Right atrium auricular region (tissue), 2 donors: ENCODE measurements around the gene CCDC12. TPM values are rescaled to one million over a fixed set of nuclear protein-coding genes. Genes with fewer than 3 reads are reported as not detected.

ENCODE experiments used
- DNase-seq: peaks from one replicate; pipeline ENCODE4 v3.0.0-alpha.2; 2019; ENCODE audit warnings: low spot score
- H3K27ac ChIP-seq, 2 donors: fragments of 200-600 bp; sonication (generic); 1 replicate in 1 of 2; 2 replicates in 1 of 2; pipeline ENCODE4 v1.5.1; 2016 to 2019
- H3K27me3 ChIP-seq, 2 donors: fragments of 200-600 bp; sonication (generic); one replicate each; pipeline versions ENCODE4 v1.5.1 to v1.6.0; 2017 to 2019
- H3K36me3 ChIP-seq: fragments of 200-600 bp; sonication (generic); one replicate; pipeline ENCODE4 v1.5.1; 2016
- H3K4me1 ChIP-seq, 2 donors: fragments of 200-600 bp; sonication (generic); one replicate each; pipeline versions ENCODE4 v1.5.1 to v1.6.0; 2017 to 2019
- H3K4me3 ChIP-seq, 2 donors: fragments of 200-600 bp; sonication (generic); 1 replicate in 1 of 2; 2 replicates in 1 of 2; pipeline ENCODE4 v1.5.1; 2017 to 2019; ENCODE audit warnings: mild to moderate bottlenecking in 1 of 2, moderate library complexity in 1 of 2
- H3K9me3 ChIP-seq, 2 donors: fragments of 200-600 bp; sonication (generic); one replicate each; pipeline ENCODE4 v1.5.1; 2019
- total RNA-seq, 2 donors: library from RNA; depleted of rRNA; stranded (reverse); fragments of >200 nt; gene quantifications; one replicate each; pipeline ENCODE4 v1.1.0, GENCODE V29; 2016
- TF ChIP-seq, protein P1 (sequence below), 2 donors: fragments of 200-600 bp; sonication (generic); IDR thresholded peaks; one replicate each; pipeline ENCODE4 v1.5.1; 2019; ENCODE audit warnings: antibody characterized with exemption in 2 of 2

CCDC12 gene
- total RNA-seq, 2 donors from 2014 or later = 27.5 to 38.6 TPM

DNA sequence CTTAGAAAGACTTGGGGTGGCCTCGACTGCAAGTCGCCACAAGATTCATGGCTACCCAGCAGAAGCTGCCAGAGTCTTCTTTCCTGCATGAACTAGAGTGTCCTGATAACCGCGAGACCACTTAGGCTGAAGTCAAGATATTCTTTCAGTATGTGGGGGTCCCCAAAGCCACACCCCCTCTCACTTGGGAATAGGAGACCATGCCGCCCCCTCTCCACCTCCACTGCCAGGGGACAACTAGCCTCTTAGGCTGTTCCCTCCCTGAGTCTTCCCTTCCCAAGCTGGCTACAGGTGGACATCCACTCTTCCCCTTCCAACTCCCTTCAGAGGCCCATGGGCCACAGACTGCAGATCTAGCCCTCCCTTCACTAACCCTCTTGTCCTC is 1.3 kb upstream of the CCDC12 start:
- Histone ChIP-seq H3K4me3 (no peak overlapping the region), H3K27me3 (no peaks in the 10 kb centered on the region), H3K27ac (peak overlapping the region; percentile 89 to 92), H3K9me3 (no peaks in the 10 kb centered on the region), H3K36me3 (no peaks in the 10 kb centered on the region), H3K4me1 (peaks cover 0 to 64% of the 10 kb centered on the region in 2 donors)
- TF ChIP-seq, protein P1, sequence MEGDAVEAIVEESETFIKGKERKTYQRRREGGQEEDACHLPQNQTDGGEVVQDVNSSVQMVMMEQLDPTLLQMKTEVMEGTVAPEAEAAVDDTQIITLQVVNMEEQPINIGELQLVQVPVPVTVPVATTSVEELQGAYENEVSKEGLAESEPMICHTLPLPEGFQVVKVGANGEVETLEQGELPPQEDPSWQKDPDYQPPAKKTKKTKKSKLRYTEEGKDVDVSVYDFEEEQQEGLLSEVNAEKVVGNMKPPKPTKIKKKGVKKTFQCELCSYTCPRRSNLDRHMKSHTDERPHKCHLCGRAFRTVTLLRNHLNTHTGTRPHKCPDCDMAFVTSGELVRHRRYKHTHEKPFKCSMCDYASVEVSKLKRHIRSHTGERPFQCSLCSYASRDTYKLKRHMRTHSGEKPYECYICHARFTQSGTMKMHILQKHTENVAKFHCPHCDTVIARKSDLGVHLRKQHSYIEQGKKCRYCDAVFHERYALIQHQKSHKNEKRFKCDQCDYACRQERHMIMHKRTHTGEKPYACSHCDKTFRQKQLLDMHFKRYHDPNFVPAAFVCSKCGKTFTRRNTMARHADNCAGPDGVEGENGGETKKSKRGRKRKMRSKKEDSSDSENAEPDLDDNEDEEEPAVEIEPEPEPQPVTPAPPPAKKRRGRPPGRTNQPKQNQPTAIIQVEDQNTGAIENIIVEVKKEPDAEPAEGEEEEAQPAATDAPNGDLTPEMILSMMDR (IDR thresholded peaks at IDR 0.05) = no peak
- no peak for DNase-seq

DNA sequence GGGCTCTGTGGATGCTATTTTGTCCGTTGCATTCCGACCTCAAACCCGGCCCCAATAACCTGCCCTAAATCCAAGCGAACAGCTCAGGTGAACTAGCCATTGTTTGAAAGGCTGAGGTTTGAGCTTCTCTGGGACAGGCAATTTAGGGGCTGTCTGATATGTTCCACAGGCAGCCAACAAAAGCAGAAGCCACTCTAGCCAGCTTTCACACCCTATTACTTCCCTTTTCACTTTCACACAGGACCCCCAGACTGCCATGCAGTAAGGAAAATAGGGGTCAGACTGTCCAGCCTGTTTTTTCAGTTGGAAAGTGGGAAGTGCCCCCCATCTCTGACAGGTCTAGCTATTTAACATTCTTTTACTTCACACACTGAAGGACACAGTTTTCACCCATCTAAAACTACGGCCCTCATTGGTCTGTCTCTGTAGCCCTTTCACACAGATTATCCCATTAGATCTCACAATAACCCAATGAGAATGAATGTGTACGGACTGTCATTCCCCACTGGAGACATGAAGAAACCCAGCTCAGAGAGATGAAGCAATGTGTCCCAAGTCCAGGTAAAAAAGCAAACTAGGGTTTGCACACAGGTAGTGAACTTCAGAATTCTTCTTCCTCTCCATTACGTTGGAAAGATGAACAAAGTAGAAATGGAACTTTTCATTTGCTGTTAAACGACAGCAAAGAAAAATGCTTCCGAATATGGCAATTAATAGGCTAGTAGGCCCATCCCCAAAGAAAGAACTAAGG is 1.9 kb downstream of the CCDC12 start:
- Histone ChIP-seq H3K9me3 (no peaks in the 10 kb centered on the region), H3K27ac (no peak overlapping the region), H3K27me3 (no peaks in the 10 kb centered on the region), H3K4me1 (peaks cover 0 to 76% of the 10 kb centered on the region in 2 donors), H3K36me3 (no peaks in the 10 kb centered on the region), H3K4me3 (no peak overlapping the region)
- TF ChIP-seq, protein P1 (IDR thresholded peaks at IDR 0.05) = no peak
- DNase-seq = no peak

DNA sequence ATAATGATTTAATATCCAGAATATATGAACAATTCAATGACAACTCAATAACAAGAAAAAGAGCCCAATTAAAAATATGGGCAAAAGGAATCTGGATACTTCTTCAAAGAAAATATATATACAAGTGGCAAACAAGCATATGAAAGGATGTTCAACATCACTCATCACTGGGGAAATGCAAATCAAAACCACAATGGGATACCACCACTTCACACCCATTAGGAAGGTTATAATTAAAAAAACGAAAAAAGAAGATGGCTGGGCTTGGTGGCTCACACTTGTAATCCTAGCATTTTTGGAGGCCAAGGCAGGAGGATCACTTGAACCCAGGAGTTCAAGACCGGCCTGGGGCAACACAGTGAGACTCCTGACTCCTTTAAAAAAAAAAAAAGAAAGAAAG is 4.1 kb downstream of the CCDC12 start:
- Histone ChIP-seq H3K36me3 (no peaks in the 10 kb centered on the region), H3K4me3 (no peak overlapping the region), H3K27me3 (no peaks in the 10 kb centered on the region), H3K4me1 (peaks cover 0 to 81% of the 10 kb centered on the region in 2 donors), H3K9me3 (no peaks in the 10 kb centered on the region), H3K27ac (no peak overlapping the region)
- TF ChIP-seq, protein P1 (IDR thresholded peaks at IDR 0.05) = no peak
- no peak for DNase-seq

DNA sequence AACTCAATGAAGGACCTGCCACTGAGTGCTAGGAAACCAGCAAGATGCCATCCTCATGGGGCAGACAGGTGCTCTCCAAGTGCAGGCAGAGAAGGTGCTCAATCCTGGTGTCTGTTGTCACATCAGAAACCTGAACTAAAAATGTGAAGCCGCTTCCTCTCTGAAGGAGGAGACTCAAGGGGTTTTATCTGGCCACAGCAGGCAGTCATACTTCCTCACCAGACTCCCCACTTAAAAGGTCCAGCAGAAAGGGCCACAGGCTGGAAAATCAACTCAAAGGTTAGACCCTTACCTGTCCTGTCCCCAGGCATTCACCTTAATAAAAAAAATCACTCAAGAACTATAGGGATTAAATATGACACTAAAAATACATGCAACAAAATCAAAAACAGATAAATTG is 4.8 kb downstream of the CCDC12 start:
- Histone ChIP-seq H3K27me3 (no peaks in the 10 kb centered on the region), H3K27ac (peak overlapping the region in 1 of 2 donors; percentile 64), H3K4me3 (no peak overlapping the region), H3K9me3 (no peaks in the 10 kb centered on the region), H3K36me3 (no peaks in the 10 kb centered on the region), H3K4me1 (peaks cover 0 to 82% of the 10 kb centered on the region in 2 donors)
- TF ChIP-seq, protein P1 (IDR thresholded peaks at IDR 0.05) = no peak
- DNase-seq = no peak

DNA sequence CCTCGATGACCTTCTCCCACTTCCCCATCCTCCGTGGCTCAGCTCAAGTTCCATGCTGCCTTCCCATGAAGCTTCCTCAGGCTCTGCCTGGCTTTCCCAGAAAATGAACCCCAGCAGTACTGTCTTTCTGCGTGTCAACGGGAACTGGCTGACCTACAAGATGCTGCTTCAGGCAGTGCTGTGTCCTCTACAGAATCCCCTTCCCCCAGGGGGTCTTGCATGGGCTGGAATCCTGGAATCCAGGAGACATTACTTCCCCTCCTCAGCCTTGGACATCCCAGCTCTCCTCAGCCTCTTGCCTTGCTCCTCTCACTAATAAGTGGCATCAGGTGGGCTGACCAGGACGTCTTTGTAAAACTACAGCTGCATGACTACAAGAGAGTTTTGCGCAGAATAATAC is 5.4 kb downstream of the CCDC12 start:
- Histone ChIP-seq H3K27ac (peak overlapping the region; percentile 55 to 64), H3K27me3 (no peaks in the 10 kb centered on the region), H3K9me3 (no peaks in the 10 kb centered on the region), H3K4me3 (no peak overlapping the region), H3K4me1 (peaks cover 0 to 88% of the 10 kb centered on the region in 2 donors), H3K36me3 (no peaks in the 10 kb centered on the region)
- TF ChIP-seq, protein P1 (IDR thresholded peaks at IDR 0.05) = no peak
- no peak for DNase-seq
